ENCODE data around the gene IRF9.

IRF9 gene

DNA sequence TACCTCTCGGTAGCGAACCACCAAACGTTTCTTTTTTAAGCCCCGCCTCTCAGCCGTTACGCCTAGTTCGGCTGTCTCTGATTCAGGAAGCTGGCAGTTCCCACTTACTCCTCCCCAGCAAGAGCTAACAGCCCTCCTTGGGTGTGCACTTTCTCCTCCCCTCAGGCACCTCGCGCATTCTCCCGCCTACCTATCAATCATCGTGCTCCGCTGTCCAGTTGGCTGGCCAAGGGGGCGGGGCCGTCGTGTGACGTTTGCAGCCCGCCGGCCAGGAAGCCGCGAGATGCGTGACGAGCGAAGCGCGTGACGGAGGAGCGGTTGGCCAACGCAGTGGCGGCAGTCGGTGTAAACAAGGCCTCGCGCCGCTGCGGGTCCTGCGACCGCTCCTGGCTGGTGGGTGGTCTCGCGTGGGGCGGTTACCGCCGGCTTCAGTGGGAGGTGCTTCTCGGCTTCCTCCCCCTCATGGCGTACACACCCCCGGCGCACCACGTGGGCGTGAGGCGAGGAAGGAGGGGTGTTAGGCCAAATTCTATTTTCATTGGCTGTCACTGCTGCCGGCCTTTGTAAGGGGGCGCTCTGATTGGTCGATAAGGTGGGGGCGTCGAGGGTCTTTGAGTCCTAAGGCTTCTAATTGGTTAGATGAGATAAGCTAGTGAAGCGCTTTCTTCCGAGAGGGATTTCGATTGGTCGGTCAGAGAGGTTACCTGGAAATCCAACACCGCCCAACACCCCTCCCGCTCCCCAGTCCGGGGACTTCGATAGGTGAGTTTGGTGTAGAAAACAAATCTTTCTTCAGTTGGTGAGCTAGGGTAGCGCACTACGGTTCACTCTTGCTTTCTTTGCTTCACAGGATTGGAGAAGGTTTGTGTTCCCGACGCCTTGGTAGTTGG, 46.3 kb upstream of the IRF9 start, which contains the start of the genes DCAF11 and NRL:
Gene DCAF11, plus strand, starts transcription at position 246 of the 890 bp plus-strand sequence. CDS start 818 bp downstream, outside the sequence.
Gene NRL, minus strand, starts transcription at position 418 of the 890 bp plus-strand sequence. CDS start 32,101 bp downstream, outside the sequence.
- no peak within 1 kb of the TSS for H2AFZ ChIP-seq (ENCODE audit: low read length)
- H3K4me1 ChIP-seq (ENCODE audit: insufficient read depth, low read length, severe bottlenecking) = peaks cover 18% of the 10 kb centered on the region
- no peaks in the 10 kb centered on the region for H4K20me1 ChIP-seq (ENCODE audit: insufficient read depth, low read length)
- H3K4me2 ChIP-seq (ENCODE audit: low read length) = peak within 1 kb of the TSS; percentile 93
- H3K9me3 ChIP-seq (ENCODE audit: low read length) = no peaks in the 10 kb centered on the region
- H3K4me3 ChIP-seq (ENCODE audit: low read depth, low read length, poor library complexity, severe bottlenecking) = peak within 1 kb of the TSS; percentile 76
- H3K27ac ChIP-seq (ENCODE audit: low read depth, low read length, poor library complexity, severe bottlenecking) = peak within 1 kb of the TSS; percentile 90
- TF ChIP-seq EZH2 (IDR thresholded peaks at IDR 0.05; ENCODE audit: borderline replicate concordance, low read length) (no peak), CTCF (IDR thresholded peaks at IDR 0.05; ENCODE audit: low read length) (no peak)
- no peaks in the 10 kb centered on the region for H3K27me3 ChIP-seq (ENCODE audit: insufficient read depth, low read length)
- peak within 1 kb of the TSS; percentile 90 for H3K9ac ChIP-seq (ENCODE audit: low read length)
- no peaks in the 10 kb centered on the region for H3K9me2 ChIP-seq (ENCODE audit: low read depth, low read length)
- H3K36me3 ChIP-seq (ENCODE audit: insufficient read depth, low read length) = peaks cover 35% of the 10 kb centered on the region
- H3K79me2 ChIP-seq (ENCODE audit: insufficient read depth, low read length) = peaks cover 4% of the 10 kb centered on the region; the same call in 1 of the 2 replicates
- no peaks in the 10 kb centered on the region for H3F3A ChIP-seq (ENCODE audit: insufficient read depth, low read length)

- Histone ChIP-seq H3K9ac (ENCODE audit: low read length) (peak overlapping the region; percentile 90), H3K27me3 (ENCODE audit: insufficient read depth, low read length) (no peaks in the 10 kb centered on the region), H3F3A (ENCODE audit: insufficient read depth, low read length) (no peaks in the 10 kb centered on the region), H4K20me1 (ENCODE audit: insufficient read depth, low read length) (no peaks in the 10 kb centered on the region), H3K9me3 (ENCODE audit: low read length) (no peaks in the 10 kb centered on the region), H3K9me2 (ENCODE audit: low read depth, low read length) (no peaks in the 10 kb centered on the region), H2AFZ (ENCODE audit: low read length) (no peak overlapping the region), H3K4me1 (ENCODE audit: insufficient read depth, low read length, severe bottlenecking) (peaks cover 18% of the 10 kb centered on the region), H3K79me2 (ENCODE audit: insufficient read depth, low read length) (peaks cover 4% of the 10 kb centered on the region; the same call in 1 of the 2 replicates), H3K27ac (ENCODE audit: low read depth, low read length, poor library complexity, severe bottlenecking) (peak overlapping the region; percentile 26), H3K4me2 (ENCODE audit: low read length) (peak overlapping the region; percentile 93), H3K4me3 (ENCODE audit: low read depth, low read length, poor library complexity, severe bottlenecking) (peak overlapping the region; percentile 76), H3K36me3 (ENCODE audit: insufficient read depth, low read length) (peaks cover 38% of the 10 kb centered on the region)
- no peak for TF ChIP-seq CTCF (IDR thresholded peaks at IDR 0.05; ENCODE audit: low read length)
- TF ChIP-seq EZH2 (IDR thresholded peaks at IDR 0.05; ENCODE audit: borderline replicate concordance, low read length) = no peak
These were observed 45.5 kb upstream of the IRF9 start for GRCh38 chr14:24115422-24116127.

DNA sequence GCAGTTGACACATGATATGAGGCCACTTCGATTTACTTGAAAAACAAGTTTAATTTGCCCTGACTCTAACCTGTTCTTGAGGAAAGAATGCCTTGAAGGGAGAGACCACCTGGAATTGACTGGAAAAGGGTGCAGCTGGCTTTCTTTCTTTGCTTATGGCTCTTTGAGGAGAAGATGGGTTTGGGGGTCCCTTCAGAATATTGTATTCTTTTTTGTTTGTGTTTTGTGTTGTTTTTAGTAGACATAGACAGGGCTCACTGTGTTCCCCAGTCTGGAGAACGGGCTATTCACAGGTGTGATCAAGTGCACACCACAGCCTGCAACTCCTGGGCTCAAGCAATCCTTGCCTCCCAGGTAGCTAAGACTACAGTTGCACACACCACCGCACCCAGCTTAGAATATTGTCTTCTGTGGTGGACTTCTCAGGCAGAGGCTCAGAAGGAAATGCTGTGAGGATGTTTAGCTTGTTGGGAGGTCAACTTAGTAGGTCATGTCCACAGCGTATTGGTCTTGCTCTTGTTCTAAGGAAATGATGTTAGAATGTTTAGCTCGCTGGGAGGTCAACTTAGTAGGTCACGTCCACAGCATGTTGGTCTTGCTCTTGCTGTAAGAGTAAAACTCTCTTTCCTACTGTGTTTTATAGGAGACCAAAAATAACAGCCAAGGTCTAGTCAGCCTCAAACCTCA, 44.8 kb upstream of the IRF9 start:
- Histone ChIP-seq H3K9ac (ENCODE audit: low read length) (peak overlapping the region; percentile 90; the same call in 1 of the 2 replicates), H3K4me3 (ENCODE audit: low read depth, low read length, poor library complexity, severe bottlenecking) (peak overlapping the region; percentile 76), H2AFZ (ENCODE audit: low read length) (no peak overlapping the region), H3K27ac (ENCODE audit: low read depth, low read length, poor library complexity, severe bottlenecking) (no peak overlapping the region), H3K36me3 (ENCODE audit: insufficient read depth, low read length) (peaks cover 45% of the 10 kb centered on the region), H3K4me2 (ENCODE audit: low read length) (peak overlapping the region; percentile 93), H3K79me2 (ENCODE audit: insufficient read depth, low read length) (peaks cover 4% of the 10 kb centered on the region; the same call in 1 of the 2 replicates), H3K4me1 (ENCODE audit: insufficient read depth, low read length, severe bottlenecking) (peaks cover 18% of the 10 kb centered on the region), H3K9me2 (ENCODE audit: low read depth, low read length) (no peaks in the 10 kb centered on the region), H3F3A (ENCODE audit: insufficient read depth, low read length) (no peaks in the 10 kb centered on the region), H3K9me3 (ENCODE audit: low read length) (no peaks in the 10 kb centered on the region), H3K27me3 (ENCODE audit: insufficient read depth, low read length) (no peaks in the 10 kb centered on the region), H4K20me1 (ENCODE audit: insufficient read depth, low read length) (no peaks in the 10 kb centered on the region)
- no peak for TF ChIP-seq CTCF (IDR thresholded peaks at IDR 0.05; ENCODE audit: low read length)
- no peak for TF ChIP-seq EZH2 (IDR thresholded peaks at IDR 0.05; ENCODE audit: borderline replicate concordance, low read length)

Data from OCI-LY1 (cell line).